ENCODE measurements around the gene SUCLG2. TPM values are rescaled to one million over a fixed set of nuclear protein-coding genes. Genes with fewer than 3 reads are reported as not detected.

SUCLG2 gene
- total RNA-seq (10 to 100 TPM; 59.9 to 61.7 TPM), polyA plus RNA-seq (57.0 TPM)

GRCh38 chr3:67654099-67654843 lies at the start of gene SUCLG2:
Gene SUCLG2, minus strand, starts transcription at chr3:67654612. Its CDS starts 26 bp downstream, at chr3:67654586.
- Mint-ChIP-seq H3K4me1 (peaks cover 59 to 76% (median 74%) of the 10 kb centered on the region in 3 donors), H3K36me3 (peaks cover 0 to 2% (median 2%) of the 10 kb centered on the region in 3 donors), H3K27ac (peak within 1 kb of the TSS; percentile 84 to 95 (median 92)), H3K4me3 (peak within 1 kb of the TSS; percentile 79 to 91 (median 85)), H3K27me3 (no peaks in the 10 kb centered on the region), H3K9me3 (no peaks in the 10 kb centered on the region)
- H3K36me3 ChIP-seq (ENCODE audit: insufficient read depth, low read length) = no peaks in the 10 kb centered on the region
- peak; percentile 70 to 85 (median 76) for DNase-seq
- CTCF ChIA-PET = interaction anchor here (0.8 to 1.7 kb wide), 7 partner anchors 9 to 60 kb away, joined by 3 to 6 read pairs (median 3); no protein-coding TSS in a partner anchor
- POLR2A ChIA-PET = interaction anchor here (1.0 to 2.3 kb wide), 5 partner anchors 16 to 656 kb away, joined by 3 to 5 read pairs (median 4); partner anchors contain the start of gene KBTBD8
- no peaks in the 10 kb centered on the region for H3K27me3 ChIP-seq (ENCODE audit: insufficient read depth, low read length, poor library complexity, severe bottlenecking)
- H3K4me3 ChIP-seq (ENCODE audit: low read length) = peak within 1 kb of the TSS; percentile 83
- H3K9me3 ChIP-seq (ENCODE audit: low read length) = no peaks in the 10 kb centered on the region
- H3K27ac ChIP-seq (ENCODE audit: low read depth, low read length) = peak within 1 kb of the TSS; percentile 73
- peaks cover 62% of the 10 kb centered on the region for H3K4me1 ChIP-seq (ENCODE audit: insufficient read depth, low read length)

- no peak overlapping the region for H3K4me3 Mint-ChIP-seq
- H3K4me1 Mint-ChIP-seq = no peaks in the 10 kb centered on the region
- H3K36me3 Mint-ChIP-seq = peaks cover 0 to under 1% (median 0%) of the 10 kb centered on the region in 3 donors
- no peak overlapping the region for H3K4me3 ChIP-seq (ENCODE audit: low read length)
- ChIA-PET CTCF (no interaction called here), POLR2A (no interaction called here)
- no peaks in the 10 kb centered on the region for H3K27me3 Mint-ChIP-seq
- no peak for DNase-seq
- H3K9me3 ChIP-seq (ENCODE audit: low read length) = no peaks in the 10 kb centered on the region
- no peaks in the 10 kb centered on the region for H3K9me3 Mint-ChIP-seq
- H3K4me1 ChIP-seq (ENCODE audit: insufficient read depth, low read length) = no peaks in the 10 kb centered on the region
- no peak overlapping the region for H3K27ac ChIP-seq (ENCODE audit: low read depth, low read length)
- no peaks in the 10 kb centered on the region for H3K36me3 ChIP-seq (ENCODE audit: insufficient read depth, low read length)
- H3K27ac Mint-ChIP-seq = no peak overlapping the region
- H3K27me3 ChIP-seq (ENCODE audit: insufficient read depth, low read length, poor library complexity, severe bottlenecking) = no peaks in the 10 kb centered on the region
Measured at GRCh38 chr3:67700596-67700995, 46.2 kb upstream of the SUCLG2 start.

- H3K27me3 Mint-ChIP-seq = no peaks in the 10 kb centered on the region
- Histone ChIP-seq H3K9me3 (ENCODE audit: low read length) (no peaks in the 10 kb centered on the region), H3K4me1 (ENCODE audit: insufficient read depth, low read length) (no peaks in the 10 kb centered on the region), H3K36me3 (ENCODE audit: insufficient read depth, low read length) (no peaks in the 10 kb centered on the region), H3K4me3 (ENCODE audit: low read length) (no peak overlapping the region), H3K27me3 (ENCODE audit: insufficient read depth, low read length, poor library complexity, severe bottlenecking) (no peaks in the 10 kb centered on the region), H3K27ac (ENCODE audit: low read depth, low read length) (no peak overlapping the region)
- H3K4me1 Mint-ChIP-seq = no peaks in the 10 kb centered on the region
- no peak overlapping the region for H3K27ac Mint-ChIP-seq
- CTCF ChIA-PET = no interaction called here
- POLR2A ChIA-PET = no interaction called here
- no peak for DNase-seq
- peaks cover 0 to 3% (median 0%) of the 10 kb centered on the region in 3 donors for H3K36me3 Mint-ChIP-seq
- H3K4me3 Mint-ChIP-seq = no peak overlapping the region
- no peaks in the 10 kb centered on the region for H3K9me3 Mint-ChIP-seq
Measured at GRCh38 chr3:67699882-67700281, 45.5 kb upstream of the SUCLG2 start.

GRCh38 chr3:67692621-67693020 lies 38.2 kb upstream of the SUCLG2 start:
- Histone ChIP-seq H3K4me3 (ENCODE audit: low read length) (no peak overlapping the region), H3K36me3 (ENCODE audit: insufficient read depth, low read length) (no peaks in the 10 kb centered on the region), H3K27ac (ENCODE audit: low read depth, low read length) (no peak overlapping the region), H3K9me3 (ENCODE audit: low read length) (no peaks in the 10 kb centered on the region), H3K27me3 (ENCODE audit: insufficient read depth, low read length, poor library complexity, severe bottlenecking) (no peaks in the 10 kb centered on the region), H3K4me1 (ENCODE audit: insufficient read depth, low read length) (no peaks in the 10 kb centered on the region)
- DNase-seq = no peak
- Mint-ChIP-seq H3K4me1 (no peaks in the 10 kb centered on the region), H3K9me3 (peaks cover 0 to 2% (median 0%) of the 10 kb centered on the region in 5 donors), H3K4me3 (no peak overlapping the region), H3K36me3 (peaks cover 0 to 22% (median 7%) of the 10 kb centered on the region in 3 donors), H3K27me3 (peaks cover 4 to 10% of the 10 kb centered on the region in 2 donors), H3K27ac (no peak overlapping the region)
- ChIA-PET CTCF (no interaction called here), POLR2A (no interaction called here)

- Mint-ChIP-seq H3K36me3 (peaks cover 0 to 22% (median 7%) of the 10 kb centered on the region in 3 donors), H3K4me1 (no peaks in the 10 kb centered on the region), H3K27me3 (peaks cover 4 to 10% of the 10 kb centered on the region in 2 donors), H3K27ac (no peak overlapping the region), H3K4me3 (no peak overlapping the region), H3K9me3 (peaks cover 0 to 2% (median 0%) of the 10 kb centered on the region in 5 donors)
- no peak for DNase-seq
- ChIA-PET CTCF (interaction anchor here (0.8 kb wide), 1 partner anchor 11 kb away, joined by 4 read pairs; no protein-coding TSS in a partner anchor), POLR2A (no interaction called here)
- Histone ChIP-seq H3K36me3 (ENCODE audit: insufficient read depth, low read length) (no peaks in the 10 kb centered on the region), H3K4me3 (ENCODE audit: low read length) (no peak overlapping the region), H3K9me3 (ENCODE audit: low read length) (no peaks in the 10 kb centered on the region), H3K27ac (ENCODE audit: low read depth, low read length) (no peak overlapping the region), H3K4me1 (ENCODE audit: insufficient read depth, low read length) (no peaks in the 10 kb centered on the region), H3K27me3 (ENCODE audit: insufficient read depth, low read length, poor library complexity, severe bottlenecking) (no peaks in the 10 kb centered on the region)
Measured at GRCh38 chr3:67691926-67692325, 37.5 kb upstream of the SUCLG2 start.

GRCh38 chr3:67691207-67691606 lies 36.8 kb upstream of the SUCLG2 start:
- Mint-ChIP-seq H3K27me3 (peaks cover 4 to 10% of the 10 kb centered on the region in 2 donors), H3K4me1 (peaks cover 3 to 4% (median 3%) of the 10 kb centered on the region in 3 donors), H3K36me3 (peaks cover 0 to 22% (median 7%) of the 10 kb centered on the region in 3 donors), H3K4me3 (no peak overlapping the region), H3K9me3 (peaks cover 0 to 2% (median 0%) of the 10 kb centered on the region in 5 donors), H3K27ac (peak overlapping the region in 1 of 8 donors; percentile 87)
- Histone ChIP-seq H3K27me3 (ENCODE audit: insufficient read depth, low read length, poor library complexity, severe bottlenecking) (no peaks in the 10 kb centered on the region), H3K4me1 (ENCODE audit: insufficient read depth, low read length) (peaks cover 4% of the 10 kb centered on the region), H3K36me3 (ENCODE audit: insufficient read depth, low read length) (no peaks in the 10 kb centered on the region), H3K4me3 (ENCODE audit: low read length) (no peak overlapping the region), H3K27ac (ENCODE audit: low read depth, low read length) (no peak overlapping the region), H3K9me3 (ENCODE audit: low read length) (no peaks in the 10 kb centered on the region)
- POLR2A ChIA-PET = no interaction called here
- CTCF ChIA-PET = interaction anchor here (0.6 to 0.8 kb wide), 2 partner anchors 11 to 36 kb away, joined by 3 to 4 read pairs; no protein-coding TSS in a partner anchor
- no peak for DNase-seq

- no peaks in the 10 kb centered on the region for H3K27me3 ChIP-seq (ENCODE audit: insufficient read depth, low read length, poor library complexity, severe bottlenecking)
- H3K36me3 Mint-ChIP-seq = peaks cover 0 to 22% (median 4%) of the 10 kb centered on the region in 3 donors
- H3K27me3 Mint-ChIP-seq = peaks cover 4 to 10% of the 10 kb centered on the region in 2 donors
- peaks cover 13 to 16% (median 14%) of the 10 kb centered on the region in 3 donors for H3K4me1 Mint-ChIP-seq
- no peak for DNase-seq
- no peaks in the 10 kb centered on the region for H3K9me3 ChIP-seq (ENCODE audit: low read length)
- ChIA-PET CTCF (no interaction called here), POLR2A (no interaction called here)
- no peak overlapping the region for H3K4me3 Mint-ChIP-seq
- H3K4me1 ChIP-seq (ENCODE audit: insufficient read depth, low read length) = peaks cover 16% of the 10 kb centered on the region
- H3K4me3 ChIP-seq (ENCODE audit: low read length) = no peak overlapping the region
- no peak overlapping the region for H3K27ac ChIP-seq (ENCODE audit: low read depth, low read length)
- no peaks in the 10 kb centered on the region for H3K36me3 ChIP-seq (ENCODE audit: insufficient read depth, low read length)
- H3K9me3 Mint-ChIP-seq = peaks cover 0 to 2% (median 0%) of the 10 kb centered on the region in 5 donors
- no peak overlapping the region for H3K27ac Mint-ChIP-seq
Measured at GRCh38 chr3:67689806-67690205, 35.4 kb upstream of the SUCLG2 start.

GRCh38 chr3:67688231-67688630 lies 33.8 kb upstream of the SUCLG2 start:
- peaks cover 24 to 30% (median 28%) of the 10 kb centered on the region in 3 donors for H3K4me1 Mint-ChIP-seq
- Histone ChIP-seq H3K4me1 (ENCODE audit: insufficient read depth, low read length) (peaks cover 32% of the 10 kb centered on the region), H3K36me3 (ENCODE audit: insufficient read depth, low read length) (no peaks in the 10 kb centered on the region), H3K9me3 (ENCODE audit: low read length) (no peaks in the 10 kb centered on the region), H3K27me3 (ENCODE audit: insufficient read depth, low read length, poor library complexity, severe bottlenecking) (no peaks in the 10 kb centered on the region), H3K4me3 (ENCODE audit: low read length) (no peak overlapping the region), H3K27ac (ENCODE audit: low read depth, low read length) (no peak overlapping the region)
- peaks cover 2 to 7% of the 10 kb centered on the region in 2 donors for H3K27me3 Mint-ChIP-seq
- peaks cover 0 to 18% (median 5%) of the 10 kb centered on the region in 3 donors for H3K36me3 Mint-ChIP-seq
- CTCF ChIA-PET = no interaction called here
- DNase-seq = no peak
- peaks cover 0 to 2% (median 0%) of the 10 kb centered on the region in 5 donors for H3K9me3 Mint-ChIP-seq
- H3K4me3 Mint-ChIP-seq = no peak overlapping the region
- POLR2A ChIA-PET = no interaction called here
- no peak overlapping the region for H3K27ac Mint-ChIP-seq
